ENCODE measurements around the gene CLTC.

The CLTC gene

GRCh38 chr17:59688496-59688895 is 68.8 kb downstream of the CLTC start:
- in situ Hi-C loops (cut with HindIII; ENCODE audit: low sequenced_read_pairs) = no loop called here
- H3K4me3 ChIP-seq (ENCODE audit: low read depth, low read length) = no peak overlapping the region
- DNase-seq (ENCODE audit: low read depth, low spot score) = no peak
- no peak for TF ChIP-seq CTCF (IDR thresholded peaks at IDR 0.05; ENCODE audit: low read depth, low read length)

- TF ChIP-seq CTCF (IDR thresholded peaks at IDR 0.05; ENCODE audit: low read depth, low read length) = no peak
- in situ Hi-C loops (cut with HindIII; ENCODE audit: low sequenced_read_pairs) = no loop called here
- H3K4me3 ChIP-seq (ENCODE audit: low read depth, low read length) = no peak overlapping the region
- no peak for DNase-seq (ENCODE audit: low read depth, low spot score)
Measured at GRCh38 chr17:59693582-59693981, 73.9 kb downstream of the CLTC start.

GRCh38 chr17:59694344-59694743 is 74.6 kb downstream of the CLTC start:
- TF ChIP-seq CTCF (IDR thresholded peaks at IDR 0.05; ENCODE audit: low read depth, low read length) = no peak
- in situ Hi-C loops (cut with HindIII; ENCODE audit: low sequenced_read_pairs) = no loop called here
- no peak overlapping the region for H3K4me3 ChIP-seq (ENCODE audit: low read depth, low read length)
- no peak for DNase-seq (ENCODE audit: low read depth, low spot score)

- H3K4me3 ChIP-seq (ENCODE audit: low read depth, low read length) = no peak overlapping the region
- no peak for DNase-seq (ENCODE audit: low read depth, low spot score)
- TF ChIP-seq CTCF (IDR thresholded peaks at IDR 0.05; ENCODE audit: low read depth, low read length) = no peak
- in situ Hi-C loops (cut with HindIII; ENCODE audit: low sequenced_read_pairs) = no loop called here
Measured at GRCh38 chr17:59695945-59696681, 76.4 kb downstream of the CLTC start.

GRCh38 chr17:59696682-59697277 is 77.1 kb downstream of the CLTC start:
- in situ Hi-C loops (cut with HindIII; ENCODE audit: low sequenced_read_pairs) = no loop called here
- no peak overlapping the region for H3K4me3 ChIP-seq (ENCODE audit: low read depth, low read length)
- TF ChIP-seq CTCF (IDR thresholded peaks at IDR 0.05; ENCODE audit: low read depth, low read length) = no peak
- DNase-seq (ENCODE audit: low read depth, low spot score) = no peak

- TF ChIP-seq CTCF (IDR thresholded peaks at IDR 0.05; ENCODE audit: low read depth, low read length) = no peak
- no peak for DNase-seq (ENCODE audit: low read depth, low spot score)
- no peak overlapping the region for H3K4me3 ChIP-seq (ENCODE audit: low read depth, low read length)
- in situ Hi-C loops (cut with HindIII; ENCODE audit: low sequenced_read_pairs) = no loop called here
Measured at GRCh38 chr17:59698143-59698542, 78.4 kb downstream of the CLTC start.

Data from astrocyte of the spinal cord (primary cell).